ENCODE data around the gene ZNF385B. TPM values are rescaled to one million over a fixed set of nuclear protein-coding genes. Genes with fewer than 3 reads are reported as not detected.

ZNF385B gene
- total RNA-seq, 1 donor from 2014 or later: 18.4 TPM

GRCh38 chr2:179435566-179435965 is 425.8 kb downstream of the ZNF385B start:
- DNase-seq: no peak

GRCh38 chr2:179435000-179435399 is 426.4 kb downstream of the ZNF385B start:
- DNase-seq: no peak

GRCh38 chr2:179434357-179434756 is 427.1 kb downstream of the ZNF385B start:
- no peak for DNase-seq

- no peak for DNase-seq
These were observed 428.7 kb downstream of the ZNF385B start for GRCh38 chr2:179432751-179433150.

- no peak for DNase-seq
These were observed 431.8 kb downstream of the ZNF385B start for GRCh38 chr2:179429597-179429996.

GRCh38 chr2:179429060-179429471 is 432.3 kb downstream of the ZNF385B start:
- no peak for DNase-seq

- DNase-seq: no peak
These were observed 432.8 kb downstream of the ZNF385B start for GRCh38 chr2:179428649-179429048.

GRCh38 chr2:179427065-179427464 is 434.3 kb downstream of the ZNF385B start:
- DNase-seq: no peak

- DNase-seq: no peak
These were observed 436.8 kb downstream of the ZNF385B start for GRCh38 chr2:179424571-179424970.

- DNase-seq: no peak
These were observed 439.3 kb downstream of the ZNF385B start for GRCh38 chr2:179422037-179422643.

GRCh38 chr2:179417436-179417949 is 443.9 kb downstream of the ZNF385B start:
- no peak for DNase-seq

- no peak for DNase-seq
These were observed 449.3 kb downstream of the ZNF385B start for GRCh38 chr2:179412112-179412511.

GRCh38 chr2:179410552-179411356 is 450.7 kb downstream of the ZNF385B start:
- peak; percentile 2 for DNase-seq

- no peak for DNase-seq
These were observed 457.8 kb downstream of the ZNF385B start for GRCh38 chr2:179403624-179404023.

GRCh38 chr2:179393481-179393880 is 467.9 kb downstream of the ZNF385B start:
- DNase-seq: no peak

Small RNA genes within 50 kb of the gene (small RNA-seq; reads per million reads assigned to genes)
- gene MIR1258: 0.09 reads per million

Other genes with a start within 250 kb of the ZNF385B start
- gene CWC22, start 145.7 kb upstream of the ZNF385B start, total RNA-seq: 27.6 TPM

All from occipital lobe (tissue), 3 donors.